Measurements from ENCODE around the gene TMEM267. TPM values are rescaled to one million over a fixed set of nuclear protein-coding genes. Genes with fewer than 3 reads are reported as not detected.

The TMEM267 gene
- total and polyA plus RNA-seq, 2 experiments from 2014 or later: 6.5 to 11.2 TPM

DNA sequence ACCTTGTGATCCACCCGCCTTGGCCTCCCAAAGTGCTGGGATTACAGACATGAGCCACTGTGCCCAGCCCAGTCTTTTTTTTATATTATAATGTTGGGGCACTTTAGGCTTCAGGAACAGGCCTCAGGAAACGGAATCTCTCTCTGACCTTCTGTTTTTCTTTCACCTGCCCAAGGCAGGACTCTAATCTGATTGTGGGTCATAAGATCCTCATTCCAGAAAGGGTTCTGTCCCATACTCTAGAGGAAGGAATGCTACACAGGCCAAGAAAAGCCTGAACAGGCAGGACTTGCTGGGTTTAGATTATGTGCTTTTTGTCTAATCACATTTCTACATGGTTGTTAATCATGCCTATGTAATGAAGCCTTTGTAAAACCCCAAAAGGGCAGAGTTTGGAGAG, 69.7 kb downstream of the TMEM267 start (continued):
- TF ChIP-seq ZNF462 (CRISPR knock-in tag; IDR thresholded peaks at IDR 0.05): no peak

DNA sequence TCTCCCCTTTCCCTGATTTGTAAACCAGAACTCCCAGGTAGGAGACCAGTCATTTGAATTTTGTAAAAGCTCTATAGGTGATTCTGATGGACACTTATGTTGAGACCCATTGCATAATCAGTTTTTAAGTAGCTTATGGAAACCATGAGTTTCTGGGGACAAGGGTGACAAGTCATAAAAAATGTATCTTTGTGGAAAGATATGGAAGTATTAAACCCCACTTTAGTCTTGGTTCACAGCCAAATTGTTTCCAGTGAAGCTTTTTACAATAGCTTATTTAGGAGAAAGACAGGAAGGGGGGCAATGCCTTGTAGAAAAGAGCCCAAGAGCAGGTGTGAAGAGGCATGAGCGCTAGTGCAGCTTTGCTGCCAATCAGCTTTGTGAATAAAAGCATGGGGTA, 71.0 kb downstream of the TMEM267 start:
- Histone ChIP-seq H4K20me1 (replicated peaks; ENCODE audit: insufficient read depth) (no peaks in the 10 kb centered on the region), H3K4me3 (no peak overlapping the region), H3K79me2 (replicated peaks; ENCODE audit: insufficient read depth) (no peaks in the 10 kb centered on the region), H3K36me3 (ENCODE audit: insufficient read depth) (no peaks in the 10 kb centered on the region), H3K27ac (ENCODE audit: low read depth) (no peak overlapping the region), H3K4me1 (ENCODE audit: insufficient read depth) (no peaks in the 10 kb centered on the region; the same call in 1 of the 2 replicates), H3K4me2 (no peak overlapping the region), H2AFZ (no peak overlapping the region), H3K9me2 (ENCODE audit: insufficient read depth) (no peaks in the 10 kb centered on the region), H3K27me3 (ENCODE audit: insufficient read depth) (no peaks in the 10 kb centered on the region), H3F3A (replicated peaks; ENCODE audit: low read depth) (no peaks in the 10 kb centered on the region)
- ATAC-seq: no peak
- no peak for DNase-seq (ENCODE audit: low spot score)
- Mint-ChIP-seq H3K9me3 (peaks cover 2% of the 10 kb centered on the region; the same call in 1 of the 3 replicates), H3K4me3 (no peak overlapping the region), H3K27ac (no peak overlapping the region), H3K4me1 (peaks cover 5% of the 10 kb centered on the region; the same call in 2 of the 3 replicates), H3K36me3 (ENCODE audit: low read depth) (no peaks in the 10 kb centered on the region), H3K27me3 (ENCODE audit: insufficient read depth, low read depth, poor library complexity) (no peaks in the 10 kb centered on the region)
- TF ChIP-seq, protein P1, sequence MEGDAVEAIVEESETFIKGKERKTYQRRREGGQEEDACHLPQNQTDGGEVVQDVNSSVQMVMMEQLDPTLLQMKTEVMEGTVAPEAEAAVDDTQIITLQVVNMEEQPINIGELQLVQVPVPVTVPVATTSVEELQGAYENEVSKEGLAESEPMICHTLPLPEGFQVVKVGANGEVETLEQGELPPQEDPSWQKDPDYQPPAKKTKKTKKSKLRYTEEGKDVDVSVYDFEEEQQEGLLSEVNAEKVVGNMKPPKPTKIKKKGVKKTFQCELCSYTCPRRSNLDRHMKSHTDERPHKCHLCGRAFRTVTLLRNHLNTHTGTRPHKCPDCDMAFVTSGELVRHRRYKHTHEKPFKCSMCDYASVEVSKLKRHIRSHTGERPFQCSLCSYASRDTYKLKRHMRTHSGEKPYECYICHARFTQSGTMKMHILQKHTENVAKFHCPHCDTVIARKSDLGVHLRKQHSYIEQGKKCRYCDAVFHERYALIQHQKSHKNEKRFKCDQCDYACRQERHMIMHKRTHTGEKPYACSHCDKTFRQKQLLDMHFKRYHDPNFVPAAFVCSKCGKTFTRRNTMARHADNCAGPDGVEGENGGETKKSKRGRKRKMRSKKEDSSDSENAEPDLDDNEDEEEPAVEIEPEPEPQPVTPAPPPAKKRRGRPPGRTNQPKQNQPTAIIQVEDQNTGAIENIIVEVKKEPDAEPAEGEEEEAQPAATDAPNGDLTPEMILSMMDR (conservative IDR thresholded peaks at IDR 0.05; ENCODE audit: low read depth in 2 of 2): no peak
- no peak for TF ChIP-seq POLR2AphosphoS5 (IDR thresholded peaks at IDR 0.05; ENCODE audit: low read depth)
- no peak for TF ChIP-seq ZNF462 (CRISPR knock-in tag; IDR thresholded peaks at IDR 0.05)
- TF ChIP-seq JUNB (IDR thresholded peaks at IDR 0.05; ENCODE audit: unreplicated experiment): no peak
- no peak for TF ChIP-seq STAT1 (IDR thresholded peaks at IDR 0.05; ENCODE audit: unreplicated experiment)
- TF ChIP-seq ZNF114 (CRISPR knock-in tag; IDR thresholded peaks at IDR 0.05): no peak
- no peak for TF ChIP-seq NANOG (IDR thresholded peaks at IDR 0.05; ENCODE audit: borderline replicate concordance)
- no peak for TF ChIP-seq EZH2phosphoT487 (IDR thresholded peaks at IDR 0.05; ENCODE audit: unreplicated experiment)
- no peak for TF ChIP-seq EZH2 (IDR thresholded peaks at IDR 0.05; ENCODE audit: low read depth, unreplicated experiment)
